ENCODE data around the gene CFAP20.

CFAP20 gene

DNA sequence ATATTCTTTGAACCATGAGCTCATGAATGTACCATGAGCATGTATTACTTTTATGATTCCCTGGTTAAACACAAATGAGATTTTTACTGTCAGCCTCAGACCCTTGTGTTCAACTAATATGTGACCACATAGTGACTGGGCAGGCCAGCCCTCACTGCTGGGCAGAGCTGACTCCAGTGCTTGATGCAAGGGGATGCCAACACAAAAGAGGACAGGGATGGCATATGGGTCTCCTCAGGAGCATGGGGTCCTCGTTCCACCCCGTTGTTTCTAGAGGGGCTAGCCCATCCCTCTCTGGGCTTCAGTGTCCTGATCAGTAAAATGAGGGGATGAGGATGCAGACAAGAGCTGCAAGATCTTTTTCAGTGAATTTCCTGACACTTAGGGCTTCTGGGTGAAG is 19.3 kb downstream of the CFAP20 start:
- DNase-seq (ENCODE audit: insufficient read length, low spot score) (no peak), FAIRE-seq (no peak)
- TF ChIP-seq, protein P1, sequence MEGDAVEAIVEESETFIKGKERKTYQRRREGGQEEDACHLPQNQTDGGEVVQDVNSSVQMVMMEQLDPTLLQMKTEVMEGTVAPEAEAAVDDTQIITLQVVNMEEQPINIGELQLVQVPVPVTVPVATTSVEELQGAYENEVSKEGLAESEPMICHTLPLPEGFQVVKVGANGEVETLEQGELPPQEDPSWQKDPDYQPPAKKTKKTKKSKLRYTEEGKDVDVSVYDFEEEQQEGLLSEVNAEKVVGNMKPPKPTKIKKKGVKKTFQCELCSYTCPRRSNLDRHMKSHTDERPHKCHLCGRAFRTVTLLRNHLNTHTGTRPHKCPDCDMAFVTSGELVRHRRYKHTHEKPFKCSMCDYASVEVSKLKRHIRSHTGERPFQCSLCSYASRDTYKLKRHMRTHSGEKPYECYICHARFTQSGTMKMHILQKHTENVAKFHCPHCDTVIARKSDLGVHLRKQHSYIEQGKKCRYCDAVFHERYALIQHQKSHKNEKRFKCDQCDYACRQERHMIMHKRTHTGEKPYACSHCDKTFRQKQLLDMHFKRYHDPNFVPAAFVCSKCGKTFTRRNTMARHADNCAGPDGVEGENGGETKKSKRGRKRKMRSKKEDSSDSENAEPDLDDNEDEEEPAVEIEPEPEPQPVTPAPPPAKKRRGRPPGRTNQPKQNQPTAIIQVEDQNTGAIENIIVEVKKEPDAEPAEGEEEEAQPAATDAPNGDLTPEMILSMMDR (IDR thresholded peaks at IDR 0.05; ENCODE audit: insufficient read depth, missing control alignments), result no peak

DNA sequence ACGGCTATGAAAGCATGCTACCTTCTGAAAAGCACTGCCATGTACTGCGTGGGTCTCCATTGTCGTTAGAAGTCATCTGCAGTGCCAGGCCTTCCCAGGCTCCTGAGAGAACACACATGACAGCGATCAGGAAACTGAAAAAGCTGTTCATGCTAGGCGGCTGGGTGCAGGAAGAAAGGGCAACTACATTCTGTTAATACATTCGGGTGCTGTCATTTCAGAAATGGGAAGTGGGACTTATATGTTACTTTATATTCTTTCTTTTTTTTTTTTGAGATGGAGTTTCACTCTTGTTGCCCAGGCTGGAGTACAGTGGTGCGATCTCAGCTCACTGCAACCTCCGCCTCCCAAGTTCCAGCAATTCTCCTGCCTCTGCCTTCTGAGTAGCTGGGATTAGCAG is 19.9 kb downstream of the CFAP20 start:
- TF ChIP-seq, protein P1 (IDR thresholded peaks at IDR 0.05; ENCODE audit: insufficient read depth, missing control alignments), result no peak
- FAIRE-seq, result no peak

DNA sequence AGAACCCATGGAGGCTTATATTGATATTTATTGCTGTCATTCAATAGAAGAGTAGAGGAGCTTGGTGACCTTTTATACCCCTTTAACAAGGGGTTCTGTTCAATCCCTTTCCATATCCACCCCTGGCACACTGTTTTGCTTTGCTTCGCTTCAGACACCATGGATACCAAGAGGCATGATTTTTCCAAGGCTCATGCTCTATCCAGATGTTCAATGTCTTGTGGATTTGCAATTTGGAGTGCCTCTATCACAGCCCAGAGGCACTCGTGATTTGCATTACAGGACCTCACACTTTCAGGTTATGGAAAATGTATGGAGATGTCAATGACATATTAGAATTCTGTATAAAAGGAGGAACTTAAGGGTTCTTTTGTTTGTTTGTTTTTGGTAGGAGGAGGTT is 21.5 kb downstream of the CFAP20 start:
- DNase-seq (ENCODE audit: insufficient read length, low spot score), result no peak
- TF ChIP-seq, protein P1 (IDR thresholded peaks at IDR 0.05; ENCODE audit: insufficient read depth, missing control alignments), result no peak
- FAIRE-seq, result no peak

More for the DNA sequence above, 19.9 kb downstream of the CFAP20 start:
- DNase-seq (ENCODE audit: insufficient read length, low spot score), result no peak

DNA sequence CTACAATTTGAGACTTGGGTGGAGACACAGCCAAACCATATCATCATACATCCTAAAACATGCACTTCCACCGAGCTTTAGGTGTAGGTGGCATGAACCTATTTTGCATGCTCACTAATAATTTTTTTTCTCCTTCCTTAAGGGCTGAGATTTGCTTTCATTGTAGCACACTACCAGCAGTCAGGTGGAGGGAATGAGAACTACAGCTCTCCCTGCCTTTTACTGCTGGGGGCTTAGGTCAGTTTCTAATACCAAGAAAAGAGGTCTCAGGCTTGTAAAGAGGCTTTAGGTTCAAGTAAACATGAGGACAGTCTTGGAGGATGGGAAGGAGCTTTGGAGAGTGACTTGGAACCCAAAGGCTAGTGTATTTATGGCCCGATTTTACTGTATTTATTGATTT is 22.0 kb downstream of the CFAP20 start:
- DNase-seq (ENCODE audit: insufficient read length, low spot score), result no peak
- TF ChIP-seq, protein P1 (IDR thresholded peaks at IDR 0.05; ENCODE audit: insufficient read depth, missing control alignments), result no peak
- no peak for FAIRE-seq

DNA sequence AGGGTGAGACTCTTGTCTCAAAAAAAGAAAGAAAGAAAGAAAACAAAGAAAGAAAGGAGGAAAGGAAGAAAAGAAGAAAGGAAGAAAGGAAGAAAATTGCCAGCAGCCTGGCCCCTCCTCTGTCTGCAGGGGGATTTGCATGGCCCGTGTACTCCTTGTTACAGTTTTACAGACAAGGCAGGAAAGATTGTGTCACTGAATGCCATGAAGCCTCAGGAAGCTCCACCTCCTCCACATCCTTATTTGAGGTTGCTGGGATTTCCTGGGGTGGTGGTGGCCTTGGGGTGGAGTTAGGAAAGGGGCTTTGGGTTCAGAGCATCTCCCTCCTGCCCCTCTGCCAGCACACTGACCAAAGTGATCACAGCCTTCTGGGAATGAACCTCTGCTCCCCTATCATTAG is 23.6 kb downstream of the CFAP20 start:
- no peak for FAIRE-seq
- TF ChIP-seq, protein P1 (IDR thresholded peaks at IDR 0.05; ENCODE audit: insufficient read depth, missing control alignments), result no peak
- DNase-seq (ENCODE audit: insufficient read length, low spot score), result no peak

DNA sequence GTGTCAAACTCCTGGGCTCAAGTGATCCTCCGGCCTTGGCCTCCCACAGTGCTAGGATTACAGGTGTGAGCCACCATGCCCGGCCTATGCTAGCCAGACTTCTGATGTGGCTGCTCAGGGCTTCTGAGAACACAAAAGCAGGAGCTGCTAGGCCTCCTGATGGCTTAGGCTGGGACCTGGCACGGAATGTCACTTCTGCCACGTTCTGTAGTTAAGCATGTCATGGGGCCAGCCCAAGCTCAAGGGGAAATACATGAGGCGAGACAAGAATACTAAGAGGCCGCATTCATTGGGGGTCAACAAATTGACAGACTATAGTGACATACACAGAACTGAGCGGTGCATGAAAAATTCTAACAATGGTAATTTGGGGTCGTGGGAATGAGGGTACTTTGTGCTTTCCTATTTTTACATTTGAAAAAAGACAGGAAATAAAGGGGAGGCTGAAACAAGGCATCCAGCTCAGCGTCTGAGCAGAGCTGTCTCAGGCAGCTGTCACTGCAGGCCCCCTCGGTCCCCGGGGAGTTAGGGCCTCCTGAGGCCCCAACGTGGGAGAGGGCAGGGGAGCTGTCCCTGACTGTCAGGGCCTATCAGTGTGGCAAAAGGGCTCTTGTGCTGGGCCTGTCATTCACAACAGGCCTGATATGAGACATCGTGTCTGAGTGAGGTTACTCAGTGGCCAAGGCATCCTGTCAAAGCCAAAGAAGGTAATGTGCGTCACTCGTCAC is 26.4 kb downstream of the CFAP20 start:
- DNase-seq (ENCODE audit: insufficient read length, low spot score) (no peak), FAIRE-seq (no peak)
- TF ChIP-seq, protein P1 (IDR thresholded peaks at IDR 0.05; ENCODE audit: insufficient read depth, missing control alignments), result no peak

DNA sequence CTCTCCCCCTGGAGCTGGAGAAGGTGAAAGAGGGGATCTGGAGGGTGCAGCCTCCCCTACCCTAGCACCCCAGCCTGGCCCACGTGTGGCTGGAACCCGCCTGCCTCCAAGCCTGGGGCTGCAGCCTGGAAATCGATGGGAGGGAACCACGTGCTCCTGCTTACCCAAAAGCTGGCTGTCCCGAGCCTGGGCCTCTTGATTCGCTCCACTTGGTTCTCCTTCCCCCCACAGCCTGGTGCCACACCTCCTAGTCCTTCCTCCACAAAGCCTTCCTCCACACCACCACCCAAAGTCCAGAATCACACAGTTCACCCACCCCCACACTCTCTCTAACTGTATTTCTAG is 29.3 kb downstream of the CFAP20 start:
- TF ChIP-seq, protein P1 (IDR thresholded peaks at IDR 0.05; ENCODE audit: insufficient read depth, missing control alignments), result no peak
- no peak for FAIRE-seq
- no peak for DNase-seq (ENCODE audit: insufficient read length, low spot score)
